Large intestine (tissue), 3 donors: Measurements from ENCODE around the gene ZNF799. TPM values are rescaled to one million over a fixed set of nuclear protein-coding genes. Genes with fewer than 3 reads are reported as not detected.
"Not testable (repeated sequence)": the region's sequence is repeated elsewhere in the genome, so short reads cannot be mapped to it uniquely, and the experiment has no call there.

Source experiments
- DNase-seq, 2 donors: peaks; one replicate each; pipeline versions ENCODE4 v3.0.0 to v3.0.0-alpha.2; 2013
- H3K27ac ChIP-seq: one replicate; pipeline ENCODE4 v1.5.1; 2013; ENCODE audit warnings: low read length
- H3K27me3 ChIP-seq: 2 replicates; pipeline ENCODE4 v1.6.1; 2013; ENCODE audit warnings: low read length; ENCODE audit not compliant: control insufficient read depth, insufficient read depth
- H3K36me3 ChIP-seq: 2 replicates; pipeline ENCODE4 v1.6.1; 2013; ENCODE audit warnings: low read length; ENCODE audit not compliant: control insufficient read depth, insufficient read depth
- H3K4me1 ChIP-seq: one replicate; pipeline ENCODE4 v1.6.1; 2013; ENCODE audit warnings: low read length; ENCODE audit not compliant: control insufficient read depth, insufficient read depth
- H3K4me3 ChIP-seq: one replicate; pipeline ENCODE4 v1.5.1; 2013; ENCODE audit warnings: low read length
- H3K9me3 ChIP-seq: one replicate; pipeline ENCODE4 v1.6.1; 2013; ENCODE audit warnings: mild to moderate bottlenecking, low read depth, low read length, moderate library complexity; ENCODE audit not compliant: control insufficient read depth
- WGBS: methylation state at CpG from one replicate; pipeline ENCODE4 v1.1.5; 2013; ENCODE audit warnings: low lambda C conversion rate; ENCODE audit not compliant: insufficient coverage; 5-methylcytosine and 5-hydroxymethylcytosine counted together
- polyA plus RNA-seq: library from polyadenylated mRNA; unstranded; fragments of 120-200 nt; gene quantifications from one replicate; pipeline ENCODE4 v1.2.1, GENCODE V29; 2013

The ZNF799 gene
- polyA plus RNA-seq, 1 donor, result 7.3 TPM

GRCh38 chr19:12364391-12365235, 36.5 kb downstream of the ZNF799 start:
- WGBS, result no CpG with 5 or more reads among the region's 28 CpGs
- no peaks in the 10 kb centered on the region for H3K27me3 ChIP-seq
- H3K27ac ChIP-seq, result peak overlapping the region; percentile 82
- peaks cover 3% of the 10 kb centered on the region for H3K4me1 ChIP-seq
- peak overlapping the region; percentile 70 for H3K4me3 ChIP-seq
- H3K36me3 ChIP-seq, result no peaks in the 10 kb centered on the region
- DNase-seq, result peak in 1 of 2 donors; percentile 42
- peaks cover 9% of the 10 kb centered on the region for H3K9me3 ChIP-seq

- H3K9me3 ChIP-seq, H3K27ac ChIP-seq, DNase-seq, H3K4me3 ChIP-seq, H3K4me1 ChIP-seq, H3K36me3 ChIP-seq, H3K27me3 ChIP-seq: not testable (repeated sequence)
- no CpG with 5 or more reads among the region's 30 CpGs for WGBS
Measured at GRCh38 chr19:12362236-12362635, 38.8 kb downstream of the ZNF799 start.

- Histone ChIP-seq H3K27ac (no peak overlapping the region), H3K9me3 (peaks cover 32% of the 10 kb centered on the region), H3K36me3 (peaks cover 19% of the 10 kb centered on the region), H3K27me3 (no peaks in the 10 kb centered on the region), H3K4me1 (no peaks in the 10 kb centered on the region), H3K4me3 (no peak overlapping the region)
- no peak for DNase-seq
- no CpG with 5 or more reads among the region's 4 CpGs for WGBS
Measured at GRCh38 chr19:12353375-12353774, 47.7 kb downstream of the ZNF799 start.

- Histone ChIP-seq H3K4me3 (no peak overlapping the region), H3K36me3 (peaks cover 19% of the 10 kb centered on the region), H3K9me3 (peaks cover 29% of the 10 kb centered on the region), H3K27me3 (no peaks in the 10 kb centered on the region), H3K4me1 (no peaks in the 10 kb centered on the region), H3K27ac (no peak overlapping the region)
- WGBS, result 100% methylated on average over 2 of the region's 5 CpGs
- DNase-seq, result no peak
Measured at GRCh38 chr19:12350890-12351197, 50.2 kb downstream of the ZNF799 start.

GRCh38 chr19:12350185-12350889, 50.7 kb downstream of the ZNF799 start:
- Histone ChIP-seq H3K27me3 (no peaks in the 10 kb centered on the region), H3K9me3 (peaks cover 33% of the 10 kb centered on the region), H3K27ac (no peak overlapping the region), H3K4me3 (no peak overlapping the region), H3K4me1 (no peaks in the 10 kb centered on the region), H3K36me3 (peaks cover 19% of the 10 kb centered on the region)
- no peak for DNase-seq
- 100% methylated on average over 3 of the region's 8 CpGs for WGBS

- Histone ChIP-seq H3K4me1 (no peaks in the 10 kb centered on the region), H3K4me3 (no peak overlapping the region), H3K9me3 (peaks cover 24% of the 10 kb centered on the region), H3K27ac (no peak overlapping the region), H3K27me3 (no peaks in the 10 kb centered on the region), H3K36me3 (peaks cover 19% of the 10 kb centered on the region)
- 83% methylated on average over 1 of the region's 2 CpGs for WGBS
- DNase-seq, result no peak
Measured at GRCh38 chr19:12346896-12347295, 54.2 kb downstream of the ZNF799 start.

- Histone ChIP-seq H3K27me3 (no peaks in the 10 kb centered on the region), H3K4me1 (no peaks in the 10 kb centered on the region), H3K36me3 (peaks cover 4% of the 10 kb centered on the region), H3K27ac (no peak overlapping the region), H3K9me3 (peaks cover 10% of the 10 kb centered on the region), H3K4me3 (no peak overlapping the region)
- no peak for DNase-seq
- WGBS, result no CpG with 5 or more reads among the region's 1 CpG
Measured at GRCh38 chr19:12345197-12345596, 55.9 kb downstream of the ZNF799 start.

Other genes with a start within 250 kb of the ZNF799 start
- 3.5 TPM for gene ZNF625, start 244.5 kb downstream of the ZNF799 start, polyA plus RNA-seq
- 10.5 TPM for gene ZNF136, start 238.2 kb downstream of the ZNF799 start, polyA plus RNA-seq
- gene ZNF44, start 106.4 kb downstream of the ZNF799 start, polyA plus RNA-seq, result 13.8 TPM
- gene ZNF563, start 67.6 kb downstream of the ZNF799 start, polyA plus RNA-seq, result 2.8 TPM
- gene ZNF442, start 35.6 kb downstream of the ZNF799 start, polyA plus RNA-seq, result 2.2 TPM
- gene ZNF443, start 39.8 kb upstream of the ZNF799 start, polyA plus RNA-seq, result 6.4 TPM
- gene ZNF709, start 83.5 kb upstream of the ZNF799 start, polyA plus RNA-seq, result 2.5 TPM
- 12.3 TPM for gene ZNF564, start 150.2 kb upstream of the ZNF799 start, polyA plus RNA-seq
- 2.9 TPM for gene ZNF490, start 209.5 kb upstream of the ZNF799 start, polyA plus RNA-seq
- gene ZNF791, start 209.6 kb upstream of the ZNF799 start, polyA plus RNA-seq, result 19.0 TPM